Skin of body (tissue), 3 donors: Measurements from ENCODE around the gene ABCD2. TPM values are rescaled to one million over a fixed set of nuclear protein-coding genes. Genes with fewer than 3 reads are reported as not detected.
"Not testable (repeated sequence)": the region's sequence is repeated elsewhere in the genome, so short reads cannot be mapped to it uniquely, and the experiment has no call there.

Experiments
- DNase-seq: peaks from one replicate; lab custom pipeline; 2025; lab: John Stamatoyannopoulos, UW
- small RNA-seq: library from RNA; depleted of rRNA; stranded (forward); fragments of <200 nt; gene quantifications from one replicate; pipeline ENCODE3, GENCODE V24; 2014; ENCODE audit warnings: low replicate concordance
- total RNA-seq: library from RNA; depleted of rRNA; stranded (reverse); fragments of >200 nt; gene quantifications from one replicate; pipeline ENCODE4 v1.2.3, GENCODE V29; 2014

Gene ABCD2
- total RNA-seq, 1 donor from 2014 or later = 2.2 TPM

GRCh38 chr12:39538679-39539104 is 80.9 kb downstream of the ABCD2 start:
- no peak for DNase-seq

- no peak for DNase-seq
Measured at GRCh38 chr12:39533951-39534350, 85.7 kb downstream of the ABCD2 start.

- DNase-seq = no peak
Measured at GRCh38 chr12:39532448-39532847, 87.2 kb downstream of the ABCD2 start.

GRCh38 chr12:39526974-39527373 is 92.6 kb downstream of the ABCD2 start:
- no peak for DNase-seq

- not testable (repeated sequence) for DNase-seq
Measured at GRCh38 chr12:39522167-39522566, 97.4 kb downstream of the ABCD2 start.

- no peak for DNase-seq
Measured at GRCh38 chr12:39510001-39510400, 109.6 kb downstream of the ABCD2 start.

GRCh38 chr12:39505554-39505953 is 114.0 kb downstream of the ABCD2 start:
- no peak for DNase-seq

GRCh38 chr12:39505023-39505422 is 114.6 kb downstream of the ABCD2 start:
- DNase-seq = no peak

GRCh38 chr12:39503439-39503838 is 116.2 kb downstream of the ABCD2 start:
- no peak for DNase-seq

GRCh38 chr12:39502726-39503125 is 116.9 kb downstream of the ABCD2 start:
- DNase-seq = no peak

Small RNA genes within 50 kb of the gene (small RNA-seq; reads per million reads assigned to genes)
- not detected for gene AC121334.2

Other genes starting within 250 kb of the ABCD2 start
- 37.5 TPM for gene KIF21A, start 176.7 kb downstream of the ABCD2 start, total RNA-seq